HG02588 (cell line): ENCODE measurements around the gene UBR1.
"Not testable (repeated sequence)": the region's sequence is repeated elsewhere in the genome, so short reads cannot be mapped to it uniquely, and the experiment has no call there.

ENCODE experiments used
- ATAC-seq: cut with Tn5 transposase; IDR thresholded peaks from one replicate; pipeline ENCODE4 v1.9.1; 2021; ENCODE audit warnings: mild to moderate bottlenecking, moderate library complexity; ENCODE audit not compliant: unreplicated experiment

The UBR1 gene

DNA sequence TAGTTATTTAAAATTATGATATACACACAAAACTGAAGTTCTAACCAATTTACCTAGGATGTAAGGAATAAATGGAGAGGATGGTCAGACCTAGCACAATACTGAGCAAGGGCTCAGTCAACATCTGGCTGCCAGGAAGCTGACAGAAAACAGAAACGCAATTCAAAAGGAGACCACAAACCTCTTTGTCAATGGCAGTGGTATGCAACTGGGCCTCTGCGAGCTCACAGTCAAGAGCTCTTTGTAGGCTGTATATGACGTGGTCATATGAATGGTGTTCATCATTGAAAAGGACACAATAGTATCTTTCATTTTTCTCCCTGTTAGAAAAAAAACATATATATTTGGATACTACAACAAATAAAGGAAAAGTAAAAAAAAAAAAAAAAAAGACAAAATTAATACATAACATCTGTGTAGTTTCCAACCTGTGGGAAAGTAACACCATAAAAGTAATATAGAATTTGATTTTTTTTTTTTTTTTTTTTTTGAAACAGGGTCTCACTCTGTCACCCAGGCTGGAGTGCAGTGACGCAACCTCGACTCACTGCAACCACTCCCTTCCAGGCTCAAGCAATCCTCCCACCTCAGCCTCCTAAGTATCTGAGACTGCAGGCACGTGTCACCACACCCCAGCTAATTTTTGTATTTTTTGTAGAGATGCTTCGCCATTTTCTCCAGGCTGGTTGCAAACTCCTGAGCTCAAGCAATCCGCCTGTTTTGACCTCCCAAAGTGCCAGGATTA lies 37.9 kb downstream of the UBR1 start:
- ATAC-seq = no peak

DNA sequence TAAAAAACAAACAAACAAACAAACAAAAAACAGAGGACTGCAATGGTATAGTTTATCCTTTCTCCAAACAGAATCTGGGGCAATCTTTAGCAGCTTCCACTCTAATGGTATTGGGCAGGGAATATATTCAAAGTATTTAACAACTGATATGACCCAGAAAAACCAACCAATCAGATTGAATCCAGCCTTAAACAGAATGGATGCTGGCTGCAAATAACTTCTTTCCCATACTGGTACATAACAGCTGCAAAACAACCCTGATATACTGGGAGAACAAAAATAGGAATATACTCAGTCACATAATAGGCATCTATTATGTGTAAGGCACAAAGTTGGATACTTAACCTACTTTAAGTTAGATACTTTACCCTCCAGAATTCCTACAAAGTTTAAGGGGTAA lies 49.1 kb downstream of the UBR1 start:
- no peak for ATAC-seq

DNA sequence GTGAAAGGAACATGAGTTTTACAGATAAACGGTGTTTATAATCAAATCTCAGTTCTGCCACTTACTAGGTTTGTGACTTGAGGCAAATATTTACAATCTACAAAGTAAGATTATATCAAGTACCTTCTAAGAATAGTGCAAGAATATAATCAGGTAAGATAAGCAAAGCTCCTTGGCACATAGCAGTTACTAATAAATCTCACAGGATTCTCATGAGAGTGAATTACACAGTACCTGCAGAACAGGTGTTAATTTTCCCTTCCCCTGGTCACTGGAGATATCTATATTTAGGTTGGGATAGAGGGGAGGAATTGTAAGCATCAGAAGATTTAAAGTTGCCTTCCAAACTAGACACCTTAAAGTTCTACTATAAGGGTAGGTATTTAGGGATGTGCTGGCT lies 53.0 kb downstream of the UBR1 start:
- no peak for ATAC-seq

DNA sequence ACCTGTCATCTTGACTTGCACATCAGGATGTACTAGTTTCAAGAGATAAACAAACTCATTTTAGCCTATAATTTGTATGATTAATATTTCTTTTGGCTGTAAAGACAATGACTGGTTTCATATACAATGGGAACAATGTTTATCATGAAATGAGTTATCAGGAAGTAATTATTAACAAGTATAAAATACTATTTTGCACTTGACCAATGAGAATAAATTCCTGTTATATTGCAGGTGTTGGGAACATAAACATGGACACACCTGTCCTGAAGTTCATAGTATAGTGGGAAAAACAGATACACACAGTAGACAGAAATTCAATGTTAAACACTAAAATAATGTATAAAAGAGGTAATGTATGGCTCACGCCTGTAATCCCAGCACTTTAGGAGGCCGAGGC lies 56.9 kb downstream of the UBR1 start:
- no peak for ATAC-seq

DNA sequence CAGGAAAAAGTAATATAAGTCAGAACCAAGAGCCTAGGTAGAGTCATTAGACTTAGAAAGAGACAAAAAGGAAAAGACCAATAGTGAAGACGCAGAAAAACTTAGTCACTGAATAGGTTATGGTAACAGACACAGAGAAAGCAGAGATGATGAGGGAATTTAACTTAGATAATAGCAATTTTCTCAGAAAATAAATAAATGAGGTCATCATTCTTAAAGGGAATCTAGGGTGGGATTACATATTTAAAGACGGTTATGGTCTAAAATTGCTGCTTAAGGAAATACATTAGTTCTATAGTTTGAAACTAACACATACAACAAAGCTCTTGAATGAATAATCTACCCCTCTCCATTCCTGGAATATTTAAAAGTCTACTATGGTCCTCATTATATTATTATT lies 59.4 kb downstream of the UBR1 start:
- no peak for ATAC-seq

DNA sequence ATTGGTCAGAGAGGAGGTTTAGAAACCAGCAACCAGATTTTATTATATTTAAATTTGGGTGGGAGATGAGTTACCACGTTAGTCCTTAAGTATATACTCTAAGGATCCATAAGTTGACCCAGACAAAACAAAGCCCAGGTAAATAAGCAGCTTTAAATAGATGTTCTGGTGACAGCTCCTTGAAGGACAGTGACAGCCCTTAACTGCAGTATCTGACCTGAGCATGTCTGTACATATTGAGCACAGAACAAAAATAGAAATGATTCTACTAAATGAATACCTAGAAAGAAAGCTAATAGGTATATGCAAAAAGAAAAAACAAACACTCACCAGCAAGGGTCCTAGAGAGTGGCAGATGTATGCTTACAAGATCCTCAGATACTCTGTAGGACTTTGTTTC lies 63.0 kb downstream of the UBR1 start:
- no peak for ATAC-seq

DNA sequence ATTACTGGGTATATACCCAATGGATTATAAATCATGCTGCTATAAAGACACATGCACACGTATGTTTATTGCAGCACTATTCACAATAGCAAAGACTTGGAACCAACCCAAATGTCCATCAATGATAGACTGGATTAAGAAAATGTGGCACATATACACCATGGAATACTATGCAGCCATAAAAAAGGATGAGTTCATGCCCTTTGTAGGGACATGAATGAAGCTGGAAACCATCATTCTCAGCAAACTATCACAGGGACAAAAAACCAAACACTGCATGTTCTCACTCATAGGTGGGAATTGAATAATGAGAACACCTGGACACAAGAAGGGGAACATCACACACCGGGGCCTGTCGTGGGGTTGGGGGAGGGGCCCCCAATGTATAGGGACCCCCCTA lies 64.8 kb downstream of the UBR1 start:
- ATAC-seq = not testable (repeated sequence)

DNA sequence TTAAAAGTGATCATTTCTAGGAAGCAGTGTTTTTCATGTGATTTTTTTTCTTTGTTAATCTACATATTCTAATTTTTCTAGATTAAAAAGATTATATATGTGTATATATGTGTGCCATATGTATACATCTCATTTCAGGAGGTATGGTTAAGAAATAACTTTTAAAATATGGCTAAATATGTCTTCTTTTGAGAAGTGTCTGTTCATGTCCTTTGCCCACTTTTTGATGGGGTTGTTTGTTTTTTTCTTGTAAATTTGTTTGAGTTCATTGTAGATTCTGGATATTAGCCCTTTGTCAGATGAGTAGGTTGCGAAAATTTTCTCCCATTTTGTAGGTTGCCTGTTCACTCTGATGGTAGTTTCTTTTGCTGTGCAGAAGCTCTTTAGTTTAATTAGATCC lies 70.6 kb downstream of the UBR1 start:
- ATAC-seq = not testable (repeated sequence)

DNA sequence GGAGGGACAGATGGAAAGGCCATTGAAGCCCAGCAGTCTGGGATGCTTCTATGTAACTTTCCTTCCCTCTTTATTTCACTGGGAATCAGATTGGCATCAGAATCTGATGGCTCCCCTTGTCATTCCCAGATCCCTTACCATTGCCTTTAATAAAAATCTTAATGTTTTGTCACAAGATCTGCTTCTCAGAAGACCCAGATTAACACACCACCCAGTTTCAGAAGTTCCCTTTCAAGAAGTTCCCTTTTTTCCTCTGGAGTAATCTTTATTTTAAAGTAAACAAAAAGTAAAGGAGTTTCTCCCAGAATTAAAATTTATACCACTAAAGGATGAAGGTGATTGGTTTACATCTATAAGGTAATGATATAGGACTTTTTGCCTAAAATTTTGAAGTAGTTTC lies 76.4 kb downstream of the UBR1 start:
- no peak for ATAC-seq

DNA sequence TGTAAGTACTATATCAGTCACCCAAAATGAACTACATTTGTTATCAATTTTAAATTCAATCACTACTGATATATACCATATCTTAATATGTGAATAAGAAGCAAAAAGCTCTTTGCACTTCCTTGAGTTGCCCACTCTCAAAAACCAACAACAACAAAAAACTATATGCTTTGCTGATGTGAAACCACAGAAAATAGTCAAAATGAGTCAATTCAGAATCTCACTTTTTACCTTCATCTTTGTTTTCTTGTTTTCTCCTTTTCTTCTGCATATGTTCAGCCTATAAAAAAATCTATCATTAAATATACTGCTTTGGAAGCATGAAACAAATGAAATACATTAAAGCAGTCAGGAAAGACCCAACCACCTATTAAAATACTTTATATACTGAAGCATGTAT lies 80.7 kb downstream of the UBR1 start:
- ATAC-seq = no peak

DNA sequence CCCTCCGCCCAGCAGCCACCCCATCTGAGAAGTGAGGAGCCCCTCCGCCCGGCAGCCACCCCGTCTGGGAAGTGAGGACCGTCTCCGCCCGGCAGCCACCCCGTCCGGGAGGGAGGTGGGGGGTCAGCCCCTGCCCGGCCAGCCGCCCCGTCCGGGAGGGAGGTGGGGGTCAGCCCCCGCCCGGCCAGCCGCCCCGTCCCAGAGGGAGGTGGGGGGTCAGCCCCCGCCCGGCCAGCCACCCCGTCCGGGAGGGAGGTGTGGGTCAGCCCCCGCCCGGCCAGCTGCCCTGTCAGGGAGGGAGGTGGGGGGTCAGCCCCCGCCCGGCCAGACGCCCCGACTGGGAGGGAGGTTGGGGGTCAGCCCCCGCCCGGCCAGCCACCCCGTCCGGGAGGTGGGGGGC lies 91.2 kb downstream of the UBR1 start:
- not testable (repeated sequence) for ATAC-seq

DNA sequence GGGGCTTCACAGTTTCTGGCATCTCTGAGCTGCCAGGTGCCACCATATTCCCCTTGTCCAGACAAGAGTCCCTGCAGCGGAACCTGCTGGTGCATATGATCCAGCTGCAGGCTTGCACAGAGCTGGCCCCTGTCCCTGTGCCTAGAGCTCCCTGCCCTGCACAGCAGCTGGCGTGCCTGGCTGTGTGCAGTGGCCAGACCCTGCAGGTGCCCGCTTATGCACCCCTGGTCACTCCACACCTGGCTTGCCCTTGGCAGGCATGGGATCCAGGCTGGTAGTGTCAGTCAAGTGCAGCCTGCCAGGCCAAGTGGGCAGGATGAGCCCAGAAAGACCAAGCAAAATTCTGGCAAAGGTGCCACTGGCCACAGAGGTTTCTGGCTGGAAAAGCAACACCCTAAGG lies 96.6 kb downstream of the UBR1 start:
- ATAC-seq = no peak

DNA sequence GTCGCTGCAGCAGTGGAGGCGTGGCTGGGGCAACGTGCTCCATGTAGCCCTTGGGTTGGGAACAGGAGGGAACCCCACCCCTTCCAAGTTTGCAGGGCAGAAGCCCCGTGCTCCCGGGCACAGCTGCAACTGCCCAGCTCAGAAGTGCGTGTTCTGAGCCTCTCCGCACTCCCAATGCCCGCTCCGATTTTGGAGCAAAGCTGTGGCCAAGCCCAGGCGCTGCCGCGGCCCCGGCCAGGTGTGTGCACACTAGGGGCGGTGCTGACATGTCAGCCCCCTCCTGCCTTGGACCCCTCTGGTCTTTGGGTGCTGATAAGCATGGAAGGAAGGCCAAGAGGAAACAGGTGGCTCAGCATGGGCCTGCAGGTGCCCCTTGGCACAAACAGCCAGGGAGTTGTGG lies 97.7 kb downstream of the UBR1 start:
- no peak for ATAC-seq

DNA sequence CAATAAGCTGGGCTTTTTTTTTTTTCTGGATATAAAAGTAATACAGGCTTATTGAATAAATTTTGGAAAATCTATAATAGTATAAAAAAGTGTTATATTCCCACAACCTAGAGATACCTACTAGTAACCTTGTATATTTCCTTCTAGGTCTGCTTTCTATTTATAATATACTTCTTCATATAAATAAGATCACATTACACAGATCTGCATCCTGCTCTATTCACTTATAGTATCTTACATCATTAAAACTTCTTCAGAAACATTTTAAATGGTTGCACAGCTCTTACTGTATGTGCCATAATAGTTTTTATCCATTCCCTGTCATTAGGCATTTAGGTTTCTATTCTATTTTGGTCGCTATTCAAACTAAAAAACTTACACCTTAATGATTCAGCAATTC lies 98.3 kb downstream of the UBR1 start:
- no peak for ATAC-seq

DNA sequence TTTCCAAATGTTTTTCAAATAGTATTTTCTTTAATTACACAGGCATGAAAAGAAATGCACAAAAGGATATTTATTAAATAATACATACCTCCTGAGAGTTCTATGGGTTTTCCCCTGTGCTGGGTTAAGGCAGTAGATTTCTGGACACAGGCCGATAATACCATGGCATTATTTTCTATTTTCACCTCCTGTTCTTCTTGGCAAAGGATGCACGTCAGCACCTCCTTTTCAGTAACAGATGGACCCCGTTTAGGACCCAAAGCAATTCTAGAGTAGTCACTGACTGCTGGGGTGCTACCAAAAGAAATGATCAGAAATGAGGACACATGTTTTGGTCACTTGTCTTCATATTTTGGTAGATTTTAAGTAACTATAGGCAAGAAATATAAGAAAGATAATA lies 98.8 kb downstream of the UBR1 start:
- ATAC-seq = no peak

DNA sequence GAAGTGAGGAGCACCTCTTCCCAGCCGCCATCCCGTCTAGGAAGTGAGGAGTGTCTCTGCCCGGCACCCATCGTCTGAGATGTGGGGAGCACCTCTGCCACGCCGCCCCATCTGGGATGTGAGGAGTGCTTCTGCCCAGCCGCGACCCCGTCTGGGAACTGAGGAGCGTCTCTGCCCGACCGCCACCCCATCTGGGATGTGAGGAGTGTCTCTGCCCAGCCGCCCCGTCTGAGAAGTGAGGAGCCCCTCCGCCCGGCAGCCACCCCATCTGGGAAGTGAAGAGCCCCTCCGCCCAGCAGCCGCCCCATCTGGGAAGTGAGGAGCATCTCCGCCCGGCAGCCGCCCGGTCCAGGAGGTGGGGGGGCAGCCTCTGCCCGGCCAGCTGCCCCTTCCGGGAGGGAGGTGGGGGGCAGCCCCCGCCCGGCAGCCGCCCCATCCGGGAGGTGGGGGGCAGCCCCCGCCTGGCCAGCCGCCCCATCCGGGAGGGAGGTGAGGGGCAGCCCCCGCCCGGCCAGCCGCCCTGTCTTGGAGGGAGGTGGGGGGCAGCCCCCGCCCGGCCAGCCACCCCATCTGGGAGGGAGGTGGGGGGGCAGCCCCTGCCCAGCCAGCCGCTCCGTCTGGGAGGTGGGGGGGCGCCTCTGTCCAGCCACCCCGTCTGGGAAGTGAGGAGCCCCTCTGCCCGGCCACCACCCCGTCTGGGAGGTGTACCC lies 100.8 kb downstream of the UBR1 start:
- not testable (repeated sequence) for ATAC-seq

DNA sequence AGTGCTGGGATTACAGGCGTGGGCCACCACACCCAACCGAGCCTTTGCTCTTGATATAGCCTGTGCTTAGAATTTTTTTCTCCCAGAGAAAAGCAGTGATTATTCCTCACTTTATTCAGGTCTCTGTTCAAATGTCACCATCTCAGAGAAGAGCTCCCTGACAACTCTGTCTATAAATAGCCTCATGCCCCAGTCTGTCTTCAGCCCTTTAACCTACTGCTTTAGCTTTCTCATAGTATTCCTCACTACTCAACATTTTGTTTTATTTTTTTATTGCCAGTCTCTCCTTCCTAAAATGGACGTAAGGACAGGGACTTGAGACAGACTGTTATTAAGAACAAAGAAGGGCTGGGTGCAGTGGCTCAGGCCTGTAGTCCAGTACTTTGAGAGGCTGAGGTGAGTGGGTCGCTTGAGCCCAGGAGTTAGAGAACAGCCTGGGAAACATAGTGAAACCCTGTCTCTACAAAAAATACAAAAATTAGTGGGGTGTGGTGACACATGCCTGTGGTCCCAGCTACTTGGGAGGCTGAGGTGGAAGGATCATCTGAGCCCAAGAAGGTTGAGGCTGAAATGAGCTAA lies 106.5 kb downstream of the UBR1 start:
- ATAC-seq = no peak

DNA sequence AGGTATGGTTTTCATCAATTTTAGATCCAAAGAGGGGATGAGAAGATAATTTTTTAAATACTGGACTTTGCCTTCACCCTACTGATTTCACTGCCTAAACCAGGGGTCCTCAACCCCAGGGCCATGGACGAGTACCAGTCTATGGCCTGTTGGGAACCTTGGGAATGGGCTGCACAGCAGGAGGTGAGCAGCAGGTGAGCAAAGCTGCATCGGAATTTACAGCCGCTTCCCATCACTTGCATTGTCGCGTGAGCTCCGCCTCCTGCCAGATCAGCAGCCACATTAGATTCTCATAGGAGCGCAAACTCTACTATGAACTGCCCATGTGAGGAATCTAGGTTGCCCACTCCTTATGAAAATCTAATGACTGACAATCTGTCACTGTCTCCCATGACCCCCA lies 109.0 kb downstream of the UBR1 start:
- ATAC-seq = no peak

DNA sequence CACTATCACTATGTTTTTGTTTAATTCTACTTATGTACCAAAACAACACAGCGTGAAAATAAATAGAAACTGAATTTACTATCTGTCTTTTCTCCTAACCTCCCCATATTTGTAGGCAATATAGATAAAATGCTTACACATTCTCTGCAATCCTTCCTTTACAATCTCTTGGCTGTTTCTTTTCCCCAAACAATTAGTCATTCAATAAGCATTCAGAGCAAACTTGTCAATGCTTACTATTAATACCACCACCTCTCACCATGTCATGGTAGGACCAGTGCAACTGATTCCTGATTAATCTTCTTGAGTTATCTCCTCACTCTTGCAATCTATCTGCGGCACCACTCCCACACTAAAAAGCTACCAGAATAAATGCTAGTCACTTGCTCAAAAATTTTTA lies 111.3 kb downstream of the UBR1 start:
- ATAC-seq = no peak

DNA sequence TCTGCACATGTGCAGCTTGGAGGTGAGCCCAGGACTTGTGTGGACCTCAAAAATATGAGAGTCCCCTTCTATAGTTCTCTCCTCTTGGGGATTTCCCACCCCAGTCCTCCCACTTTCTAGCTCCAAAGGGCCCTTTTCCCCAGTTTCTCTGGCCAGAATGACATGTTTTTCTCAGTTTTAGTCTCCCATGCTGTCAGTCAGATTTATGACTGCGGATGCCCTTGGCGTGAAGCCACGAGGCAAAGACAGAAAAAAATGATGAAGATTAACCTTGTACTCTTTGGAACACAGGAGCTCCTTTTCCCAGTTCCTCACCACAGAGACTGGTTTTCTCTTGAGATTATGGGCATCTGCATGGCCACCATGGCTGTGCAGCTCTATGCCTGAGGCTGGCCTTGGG lies 113.2 kb downstream of the UBR1 start:
- ATAC-seq = no peak

DNA sequence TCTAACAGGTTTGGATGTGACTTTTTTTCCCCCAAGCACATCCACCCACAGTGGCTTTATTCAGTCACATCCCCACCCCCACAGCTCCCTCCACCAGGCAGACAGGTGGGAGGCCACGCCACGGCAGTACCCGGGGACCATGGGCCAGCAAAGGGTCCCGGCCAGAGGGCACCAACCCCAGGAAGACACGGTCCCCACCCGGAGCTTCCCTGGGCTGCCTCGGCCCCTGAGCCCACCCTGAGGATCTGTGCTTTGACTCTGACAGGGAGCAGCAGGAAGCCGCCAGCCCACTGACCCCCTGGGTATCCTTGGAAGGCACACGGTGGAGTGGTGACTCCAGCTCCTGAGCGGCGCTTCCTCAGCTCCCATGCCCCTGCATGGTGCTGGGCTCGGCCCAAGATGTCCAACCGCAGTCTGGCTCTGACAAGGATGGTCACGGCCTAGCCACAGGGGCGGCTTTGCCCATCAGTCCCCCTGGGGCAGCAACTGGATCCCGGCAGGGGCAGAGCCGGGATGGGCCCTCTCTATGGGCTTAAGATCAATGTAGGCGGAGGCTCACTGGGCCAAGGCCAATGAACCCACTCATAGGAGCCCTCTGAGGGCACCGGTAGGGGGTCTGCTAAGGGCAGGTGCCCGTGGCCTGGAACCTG lies 119.0 kb downstream of the UBR1 start:
- ATAC-seq = no peak

DNA sequence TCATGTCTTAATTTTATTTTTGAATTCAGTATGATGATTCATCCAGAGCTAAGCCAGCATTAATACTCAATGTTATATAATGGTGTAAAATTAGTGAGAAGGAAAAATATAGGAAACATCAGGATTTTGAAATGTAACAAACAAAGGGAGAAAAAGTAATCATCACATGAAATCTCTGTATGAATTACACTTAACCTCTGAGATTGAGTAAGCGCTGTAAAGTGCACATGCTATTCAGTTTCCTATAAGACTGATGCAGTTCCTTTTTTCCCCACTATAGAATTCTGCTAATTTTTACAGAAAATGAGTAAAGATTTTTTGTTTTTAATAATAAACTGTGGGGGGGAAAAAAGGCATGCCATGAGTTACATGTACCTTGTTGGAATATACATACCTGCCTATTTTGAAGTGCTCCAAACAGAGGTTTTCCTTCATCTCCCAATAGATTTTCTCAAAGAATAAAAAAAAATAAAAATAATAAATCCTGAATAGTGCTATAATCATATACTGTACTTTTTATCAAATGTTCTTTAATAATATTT lies 121.3 kb downstream of the UBR1 start:
- ATAC-seq = no peak
